DMS79 treated with DMSO at 0.1 percent for 48 hours (cell line): ENCODE data around the gene SAMD8.
"Not testable (repeated sequence)": the region's sequence is repeated elsewhere in the genome, so short reads cannot be mapped to it uniquely, and the experiment has no call there.

Source experiments
- DNase-seq: peaks from one replicate; lab custom pipeline; 2025; lab: John Stamatoyannopoulos, UW

The SAMD8 gene

DNA sequence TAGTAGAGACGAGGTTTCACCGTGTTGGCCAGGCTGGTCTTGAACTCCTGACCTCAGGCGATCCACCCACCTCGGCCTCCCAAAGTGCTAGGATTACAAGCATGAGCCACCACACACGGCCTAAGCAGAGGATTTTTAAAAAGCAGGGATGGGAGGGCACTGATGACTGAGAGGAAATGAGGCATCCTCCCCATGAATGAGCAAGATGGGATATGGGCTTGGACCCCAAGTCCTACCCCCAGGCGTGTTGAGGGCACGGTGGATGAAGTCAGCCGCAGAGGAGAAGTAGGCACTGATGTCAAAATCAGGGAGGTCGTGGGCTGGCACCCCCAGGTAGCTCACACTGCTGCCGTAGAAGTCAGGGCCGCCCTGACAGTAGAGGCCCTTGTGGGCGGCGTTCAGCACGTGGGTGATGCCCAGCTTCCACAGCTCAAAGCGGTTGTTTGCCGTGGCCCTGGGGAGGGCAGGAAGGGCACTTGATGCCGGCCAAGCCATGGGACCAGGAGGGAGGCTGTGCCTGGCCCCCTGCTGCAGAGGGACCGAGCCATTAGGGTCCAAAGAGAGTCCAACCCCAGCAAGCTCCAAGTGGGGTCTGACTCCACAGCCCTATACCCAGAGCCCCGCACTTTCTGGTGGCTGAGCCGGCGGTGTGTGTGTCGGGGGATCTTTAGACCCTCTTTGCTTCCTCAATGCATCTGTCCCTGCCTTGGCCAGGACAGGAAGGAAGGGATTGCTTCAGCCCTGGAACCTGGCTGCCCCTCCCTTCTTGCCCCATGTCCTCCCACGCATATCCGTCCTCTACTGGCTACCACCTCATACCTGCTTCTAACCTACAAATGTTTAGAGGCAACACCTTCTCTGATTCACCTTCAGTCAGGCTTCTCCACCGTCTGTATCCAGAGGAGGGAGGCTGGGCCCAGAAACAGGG lies 3.4 kb upstream of the SAMD8 start:
- DNase-seq = no peak

DNA sequence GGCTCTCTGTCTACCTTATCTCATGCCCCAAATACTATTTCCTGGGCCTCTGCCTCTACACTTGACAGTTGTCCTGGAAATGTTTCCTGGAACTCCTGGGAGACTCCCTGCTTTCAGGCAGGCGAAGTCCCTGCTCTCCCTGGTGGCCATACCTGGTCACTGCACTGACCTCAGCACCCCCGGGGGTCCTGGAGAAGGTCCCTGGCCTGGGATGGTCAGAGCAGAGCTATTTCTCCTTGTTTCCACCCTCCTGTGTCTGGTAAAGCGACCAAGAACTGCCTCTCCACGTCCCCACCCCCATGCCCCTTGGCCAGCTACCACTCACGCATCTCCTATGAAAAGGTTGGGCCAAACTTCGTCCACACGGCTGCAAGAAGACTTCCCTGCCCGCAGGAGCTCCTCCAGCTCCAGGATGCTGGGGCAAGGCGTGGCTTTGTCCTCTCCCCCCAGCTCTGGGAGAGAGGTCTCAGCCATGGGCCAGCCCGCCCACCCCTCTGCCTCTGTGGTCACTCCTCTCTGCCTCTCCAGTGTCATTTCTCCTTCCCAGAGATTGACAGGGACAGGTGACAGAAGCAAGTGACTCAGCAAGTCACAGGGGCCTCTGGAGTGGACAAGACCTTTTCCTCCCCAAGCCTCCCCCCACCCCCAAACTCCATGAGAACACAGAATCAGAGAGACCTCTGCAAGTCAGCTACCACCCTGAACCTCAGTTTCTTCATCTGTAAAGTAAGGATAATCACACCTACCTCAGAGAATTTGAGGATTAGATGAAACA lies 2.6 kb upstream of the SAMD8 start:
- DNase-seq = no peak

DNA sequence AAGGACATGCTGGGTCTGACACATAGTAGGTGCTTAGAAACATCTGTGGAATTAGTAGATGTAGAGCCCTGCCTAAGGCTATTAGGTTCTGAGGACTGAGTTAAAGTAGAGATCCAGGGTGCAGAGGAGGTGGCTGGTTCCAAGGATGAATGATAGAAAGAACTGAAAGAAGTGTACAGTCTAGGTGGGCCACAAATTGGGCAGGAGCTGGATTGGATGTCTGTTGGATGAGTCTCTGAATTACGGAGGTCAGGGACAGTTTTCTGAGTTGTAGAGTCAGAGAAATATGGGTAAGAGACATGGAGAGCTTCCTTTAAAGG lies 2.0 kb upstream of the SAMD8 start:
- no peak for DNase-seq

- DNase-seq = no peak
These were observed 1.3 kb upstream of the SAMD8 start for GRCh38 chr10:75110006-75110632.

GRCh38 chr10:75111907-75112679 lies 637 bp downstream of the SAMD8 start:
- DNase-seq = peak; percentile 23

DNA sequence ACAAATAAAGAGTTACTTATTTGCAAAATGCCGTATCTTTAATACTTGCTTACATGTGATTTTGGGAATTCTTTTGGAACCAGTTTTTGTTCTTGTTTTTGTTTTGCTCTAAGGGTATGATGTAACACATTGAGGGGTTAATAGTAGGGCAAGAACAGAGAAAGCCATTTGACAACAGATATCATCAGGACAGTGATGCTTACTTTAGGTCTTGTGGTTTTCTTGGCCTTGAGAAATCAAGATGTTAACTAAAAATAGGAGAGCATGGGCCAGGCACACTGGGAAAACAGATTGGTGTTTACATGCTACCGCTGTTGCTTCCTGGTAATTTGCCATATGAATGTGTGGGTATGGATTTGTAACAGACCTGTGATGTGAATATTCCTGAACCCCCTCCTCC lies 3.7 kb downstream of the SAMD8 start:
- no peak for DNase-seq

DNA sequence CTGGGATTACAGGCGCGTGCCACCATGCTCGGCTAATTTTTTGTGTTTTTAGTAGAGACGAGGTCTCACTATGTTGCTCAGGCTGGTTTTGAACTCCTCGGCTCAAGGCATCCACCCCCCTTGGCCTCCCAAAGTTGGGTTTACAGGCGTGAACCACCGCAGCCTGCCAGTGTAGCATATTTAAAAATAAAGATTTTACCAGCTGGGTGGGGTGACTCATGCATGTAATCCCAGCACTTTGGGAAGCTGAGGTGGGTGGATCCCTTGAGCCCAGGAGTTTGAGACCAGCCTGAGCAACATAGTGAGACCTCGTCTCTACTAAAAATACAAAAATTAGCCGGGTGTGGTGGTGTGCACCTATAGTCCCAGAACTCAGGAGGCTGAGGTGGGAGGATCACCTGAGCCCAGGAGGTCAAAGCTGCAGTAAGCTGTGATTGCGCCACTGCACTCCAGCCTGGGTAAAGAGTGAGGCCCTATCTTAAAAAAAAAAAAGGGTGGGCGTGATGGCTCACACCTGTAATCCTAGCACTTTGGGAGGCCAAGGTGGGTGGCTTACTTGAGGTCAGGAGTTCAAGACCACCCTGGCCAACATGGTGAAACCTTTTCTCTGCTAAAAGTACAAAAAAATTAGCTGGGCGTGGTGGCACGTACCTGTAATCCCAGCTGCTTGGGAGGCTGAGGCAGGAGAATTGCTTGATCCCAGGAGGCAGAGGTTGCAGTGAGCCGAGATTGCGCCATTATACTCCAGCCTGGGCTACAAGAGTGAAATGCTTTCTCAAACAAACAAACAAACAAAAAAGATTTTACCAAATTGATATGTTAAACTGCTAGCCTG lies 5.7 kb downstream of the SAMD8 start:
- not testable (repeated sequence) for DNase-seq

- DNase-seq = no peak
These were observed 6.5 kb downstream of the SAMD8 start for GRCh38 chr10:75117995-75118394.

- DNase-seq = not testable (repeated sequence)
These were observed 8.1 kb downstream of the SAMD8 start for GRCh38 chr10:75119444-75120066.

DNA sequence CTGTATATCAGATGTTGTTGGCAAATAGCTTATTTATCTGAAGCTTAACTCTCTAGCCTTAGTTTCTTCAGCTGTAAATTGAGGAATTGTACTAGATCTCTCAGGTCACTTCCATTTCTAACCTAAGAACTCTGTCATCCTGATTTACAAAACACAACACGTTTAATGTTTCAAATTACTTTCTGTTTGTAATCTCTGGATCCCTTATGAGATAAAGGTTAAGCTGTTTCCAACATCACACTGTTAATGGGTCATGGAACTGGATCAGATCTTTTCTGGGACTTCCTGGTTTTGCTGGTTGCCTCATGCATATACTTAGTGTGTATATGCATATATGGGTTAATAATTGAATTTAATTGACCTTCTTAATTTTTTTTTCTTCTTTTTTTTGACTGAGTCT lies 9.9 kb downstream of the SAMD8 start:
- DNase-seq = no peak

DNA sequence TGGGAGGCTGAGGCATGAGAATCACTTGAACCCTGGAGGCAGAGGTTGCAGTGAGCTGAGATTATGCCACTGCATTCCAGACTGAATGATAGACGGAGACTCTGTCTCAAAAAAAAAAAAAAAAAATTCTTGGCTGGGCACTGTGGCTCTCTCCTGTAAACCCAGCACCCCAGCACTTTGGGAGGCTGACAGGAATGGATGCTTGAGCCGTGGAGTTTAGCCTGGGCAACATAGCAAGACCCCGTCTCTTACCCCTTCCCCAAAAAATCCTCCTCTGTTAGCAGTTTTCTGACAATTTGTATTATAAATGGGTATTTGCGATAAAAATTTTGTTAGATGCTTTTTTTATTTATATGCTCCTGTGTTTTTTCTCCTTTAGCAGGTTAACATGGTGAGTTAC lies 11.0 kb downstream of the SAMD8 start:
- DNase-seq = no peak

DNA sequence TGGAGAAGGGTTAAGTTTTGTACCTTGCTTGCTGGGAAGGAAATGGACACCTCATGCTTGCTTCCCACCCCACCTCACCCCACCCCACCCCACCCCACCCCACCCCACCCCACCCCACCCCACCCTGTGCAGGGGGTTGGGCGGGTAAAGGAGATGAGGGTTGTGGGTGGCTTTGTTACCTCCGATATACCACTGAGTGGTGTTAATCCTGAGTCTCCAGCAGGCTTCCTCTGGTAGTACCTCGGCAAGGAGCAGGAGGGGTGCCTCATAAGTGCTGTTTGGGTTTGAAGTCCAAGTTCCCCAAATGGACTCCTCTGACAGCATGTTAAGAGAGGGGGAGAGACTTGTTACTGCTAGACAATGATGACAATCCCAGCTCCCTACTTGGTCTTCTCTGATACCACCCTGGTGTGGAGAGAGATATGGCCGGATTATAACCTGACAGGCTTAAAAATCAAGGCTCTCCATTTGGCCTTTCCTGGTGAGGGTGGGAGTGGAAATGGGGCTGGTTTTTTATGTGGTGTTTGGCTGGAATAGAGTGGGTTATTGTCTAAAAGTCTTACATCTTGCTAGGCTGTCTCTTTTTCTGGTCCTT lies 11.7 kb downstream of the SAMD8 start:
- DNase-seq = no peak

GRCh38 chr10:75126277-75126676 lies 14.8 kb downstream of the SAMD8 start:
- DNase-seq = no peak

GRCh38 chr10:75127471-75127870 lies 16.0 kb downstream of the SAMD8 start:
- DNase-seq = no peak

GRCh38 chr10:75128985-75129384 lies 17.5 kb downstream of the SAMD8 start:
- not testable (repeated sequence) for DNase-seq

- DNase-seq = no peak
These were observed 18.1 kb downstream of the SAMD8 start for GRCh38 chr10:75129537-75129936.

GRCh38 chr10:75133701-75134100 lies 22.2 kb downstream of the SAMD8 start:
- DNase-seq = not testable (repeated sequence)

DNA sequence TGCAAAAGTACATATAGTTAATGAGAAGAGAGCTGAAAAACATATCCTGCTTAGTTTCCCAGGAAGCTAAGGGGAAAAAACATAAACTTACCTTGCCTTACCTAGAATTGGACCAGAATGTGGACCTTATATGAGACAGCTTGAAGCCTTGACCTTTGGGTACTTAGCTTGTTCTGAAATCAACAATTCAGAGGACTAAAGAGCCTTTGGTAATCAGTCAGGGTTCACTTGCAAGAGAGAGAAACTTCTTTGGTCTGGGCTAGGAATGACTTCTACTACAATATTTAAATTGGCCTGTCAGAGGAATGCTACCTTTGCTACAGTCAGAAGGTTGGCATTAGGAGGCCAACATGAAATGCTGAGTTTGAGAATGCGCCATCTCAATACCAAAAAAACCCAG lies 24.9 kb downstream of the SAMD8 start:
- no peak for DNase-seq

DNA sequence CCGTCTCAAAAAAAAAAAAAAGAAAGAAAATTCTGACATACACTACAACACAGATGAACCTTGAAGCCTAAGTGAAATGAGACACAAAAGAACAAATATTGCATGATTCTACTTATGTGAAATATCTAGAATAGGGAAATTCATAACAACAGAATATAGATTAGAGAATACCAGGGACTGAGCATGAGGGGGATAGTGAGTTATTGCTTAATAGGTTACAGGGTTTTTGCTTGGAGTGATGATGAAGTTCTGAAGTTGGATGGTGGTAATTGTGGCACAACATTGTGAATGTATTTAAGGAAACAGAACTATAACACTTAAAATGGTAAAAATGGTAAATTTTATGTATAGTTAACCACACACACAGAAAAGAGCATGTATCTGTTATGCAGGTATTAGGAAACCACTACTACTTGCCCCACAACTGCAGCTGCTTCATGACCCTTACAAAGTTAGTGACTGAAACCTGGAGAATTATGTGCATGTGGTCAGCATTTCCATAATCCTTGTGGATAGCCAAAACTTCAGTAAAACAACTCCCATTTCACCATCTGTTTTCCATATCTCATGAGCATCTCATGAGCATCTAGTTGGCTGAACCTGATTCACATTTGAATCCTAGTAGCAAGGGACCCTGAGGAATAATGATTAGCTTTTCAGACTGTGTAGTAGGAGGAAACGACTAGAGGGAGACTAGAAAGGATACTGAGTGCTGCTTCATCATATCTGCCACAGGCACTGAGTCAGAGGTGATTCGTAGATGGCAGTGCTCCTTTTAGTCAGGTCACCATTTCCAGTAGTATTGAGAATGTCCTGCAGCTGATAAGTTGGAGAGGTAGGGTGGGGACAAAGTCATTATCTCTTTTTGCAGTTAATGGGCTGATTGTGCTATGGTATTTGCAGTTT lies 26.3 kb downstream of the SAMD8 start:
- DNase-seq = no peak
